PC-9 (cell line): ENCODE results near the gene SLC26A4. TPM values are rescaled to one million over a fixed set of nuclear protein-coding genes. Genes with fewer than 3 reads are reported as not detected.

ENCODE experiments used
- BruUV-seq: library from RNA; stranded (reverse); fragments of 400-500 nt; replicated peaks from 2 replicates; lab custom pipeline; 2021; lab: Mats Ljungman, UMichigan
- CTCF ChIA-PET: fragments of 300-600 bp; sonication (Branson Sonifier 250); formaldehyde crosslinking; loops from one replicate; lab custom pipeline; 2022; ENCODE audit warnings: antibody characterized with exemption; lab: Charles Lee
- POLR2A ChIA-PET: fragments of 300-600 bp; sonication (Branson Sonifier 250); formaldehyde crosslinking; loops from one replicate; lab custom pipeline; 2022; ENCODE audit warnings: antibody characterized with exemption; ENCODE audit not compliant: unreplicated experiment; lab: Charles Lee
- DNase-seq, 2 experiments: peaks; one replicate each; pipeline versions ENCODE4 v3.0.0 to v3.0.0-alpha.2; 2015 to 2022; ENCODE audit warnings: mixed read lengths in 1 of 2
- H2AFZ ChIP-seq: fragments of 200-600 bp; sonication (generic); 2 replicates; pipeline ENCODE4 v1.8.1; 2017; ENCODE audit warnings: antibody characterized with exemption
- H3F3A ChIP-seq: fragments of 200-600 bp; sonication (generic); 2 replicates; pipeline ENCODE4 v1.8.1; 2017; ENCODE audit warnings: antibody characterized with exemption, mild to moderate bottlenecking, low read depth; ENCODE audit not compliant: insufficient read depth
- H3K27ac ChIP-seq: fragments of 200-600 bp; sonication (generic); 2 replicates; pipeline ENCODE4 v1.6.1; 2016; ENCODE audit warnings: mixed run types
- H3K27me3 ChIP-seq: fragments of 200-600 bp; sonication (generic); 2 replicates; pipeline ENCODE4 v1.6.1; 2016; ENCODE audit warnings: low read depth, mixed run types; ENCODE audit not compliant: insufficient read depth
- H3K36me3 ChIP-seq: fragments of 200-600 bp; sonication (generic); 2 replicates; pipeline ENCODE4 v1.6.1; 2016; ENCODE audit warnings: low read depth, mixed run types
- H3K4me1 ChIP-seq: fragments of 200-600 bp; sonication (generic); replicated peaks from 2 replicates; pipeline ENCODE4 v1.6.1; 2016; ENCODE audit warnings: mixed run types; ENCODE audit not compliant: insufficient read depth
- H3K4me2 ChIP-seq: fragments of 200-600 bp; sonication (generic); 2 replicates; pipeline ENCODE4 v1.6.1; 2017; ENCODE audit warnings: mixed run types
- H3K4me3 ChIP-seq: fragments of 200-600 bp; sonication (generic); 2 replicates; pipeline ENCODE4 v1.6.1; 2016; ENCODE audit warnings: mixed run types
- H3K79me2 ChIP-seq: fragments of 200-600 bp; sonication (generic); 2 replicates; pipeline ENCODE4 v1.6.1; 2017; ENCODE audit warnings: low read depth, mixed run types
- H3K9me2 ChIP-seq: fragments of 200-600 bp; sonication (generic); 2 replicates; pipeline ENCODE4 v1.8.1; 2017; ENCODE audit warnings: mild to moderate bottlenecking; ENCODE audit not compliant: insufficient read depth
- H3K9me3 ChIP-seq: fragments of 200-600 bp; sonication (generic); 2 replicates; pipeline ENCODE4 v1.8.1; 2016; ENCODE audit warnings: low read depth; ENCODE audit not compliant: insufficient read depth
- H4K20me1 ChIP-seq: fragments of 200-600 bp; sonication (generic); 2 replicates; pipeline ENCODE4 v1.8.1; 2017; ENCODE audit not compliant: insufficient read depth
- CTCF ChIP-seq: fragments of 200-600 bp; sonication (generic); conservative IDR thresholded peaks from 2 replicates; pipeline ENCODE4 v1.6.1; 2017; ENCODE audit warnings: mixed run types, antibody characterized with exemption, mild to moderate bottlenecking, moderate library complexity
- EZH2 ChIP-seq: fragments of 200-600 bp; sonication (generic); IDR thresholded peaks from 2 replicates; pipeline ENCODE4 v1.8.0; 2017; ENCODE audit warnings: antibody characterized with exemption, low read depth
- intact Hi-C: fragments of 100-400 bp; cut with micrococcal nuclease; formaldehyde crosslinking; loops from one replicate; pipeline ENCODE4 v1.10.0; 2022; ENCODE audit not compliant: unreplicated experiment
- total RNA-seq: library from RNA; stranded (reverse); gene quantifications from 2 replicates; pipeline ENCODE4 v1.2.3, GENCODE V29; 2021

Gene SLC26A4
- total RNA-seq, 1 experiment from 2014 or later = 1.7 TPM

- peaks cover 29% of the 10 kb centered on the region for H3K79me2 ChIP-seq
- H3F3A ChIP-seq = no peaks in the 10 kb centered on the region
- POLR2A ChIA-PET = no interaction called here
Measured at GRCh38 chr7:107751113-107751512, 90.5 kb downstream of the SLC26A4 start.

DNA sequence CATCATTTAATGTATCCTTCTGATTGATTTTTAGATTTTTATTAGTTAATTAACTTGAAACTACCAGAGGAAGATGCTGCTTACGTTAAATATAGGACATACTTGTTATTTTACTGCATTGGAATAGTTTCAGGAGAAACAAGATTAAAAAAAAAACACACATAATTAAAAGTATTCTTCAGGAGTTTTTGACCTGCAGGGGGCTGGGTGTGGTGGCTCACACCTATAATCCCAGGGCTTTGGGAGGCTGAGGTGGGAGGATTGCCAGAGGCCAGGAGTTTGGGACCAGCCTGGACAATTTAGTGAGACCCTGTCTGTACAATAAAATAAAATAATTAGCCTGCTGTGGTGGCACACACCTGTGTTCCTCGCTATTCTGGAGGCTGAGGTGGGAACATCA, 94.0 kb downstream of the SLC26A4 start:
- DNase-seq = no peak
- Histone ChIP-seq H3K4me2 (no peak overlapping the region), H3K4me1 (no peaks in the 10 kb centered on the region), H3K27ac (no peak overlapping the region), H3K79me2 (no peaks in the 10 kb centered on the region), H3K27me3 (no peaks in the 10 kb centered on the region), H3K9me3 (no peaks in the 10 kb centered on the region), H3F3A (peaks cover 5% of the 10 kb centered on the region; the same call in 1 of the 2 replicates), H3K36me3 (peaks cover 37% of the 10 kb centered on the region), H3K4me3 (no peak overlapping the region), H4K20me1 (0 out of 2 replicates have a peak, but pooled peaks cover 9% of the 10 kb centered on the region), H3K9me2 (no peaks in the 10 kb centered on the region), H2AFZ (no peak overlapping the region)
- intact Hi-C loops = no loop called here
- no TSS peak for BruUV-seq
- ChIA-PET CTCF (no interaction called here), POLR2A (no interaction called here)
- TF ChIP-seq EZH2 = no peak
- no peak for TF ChIP-seq CTCF

More at GRCh38 chr7:107751113-107751512, 90.5 kb downstream of the SLC26A4 start:
- peaks cover 3% of the 10 kb centered on the region for H3K4me1 ChIP-seq
- H3K9me3 ChIP-seq = no peaks in the 10 kb centered on the region
- intact Hi-C loops = no loop called here
- TF ChIP-seq EZH2 (no peak), CTCF (no peak)
- no peak overlapping the region for H3K4me2 ChIP-seq
- no peaks in the 10 kb centered on the region for H3K27me3 ChIP-seq
- no TSS peak for BruUV-seq
- no peak overlapping the region for H3K4me3 ChIP-seq
- H3K27ac ChIP-seq = no peak overlapping the region
- no peak overlapping the region for H2AFZ ChIP-seq
- peaks cover 36% of the 10 kb centered on the region for H4K20me1 ChIP-seq
- CTCF ChIA-PET = no interaction called here
- H3K9me2 ChIP-seq = no peaks in the 10 kb centered on the region
- DNase-seq = no peak
- peaks cover 50% of the 10 kb centered on the region for H3K36me3 ChIP-seq

- peaks cover 5% of the 10 kb centered on the region; the same call in 1 of the 2 replicates for H3F3A ChIP-seq
- no peak overlapping the region for H3K4me3 ChIP-seq
- no peak overlapping the region for H3K27ac ChIP-seq
- no peaks in the 10 kb centered on the region for H3K27me3 ChIP-seq
- no peak for TF ChIP-seq CTCF
- TF ChIP-seq EZH2 = no peak
- no peak overlapping the region for H2AFZ ChIP-seq
- ChIA-PET POLR2A (no interaction called here), CTCF (no interaction called here)
- H3K79me2 ChIP-seq = no peaks in the 10 kb centered on the region
- H3K36me3 ChIP-seq = peaks cover 23% of the 10 kb centered on the region
- intact Hi-C loops = no loop called here
- 0 out of 2 replicates have a peak, but pooled peaks cover 6% of the 10 kb centered on the region for H4K20me1 ChIP-seq
- H3K9me2 ChIP-seq = 0 out of 2 replicates have a peak, but pooled peaks cover under 1% of the 10 kb centered on the region
- no peaks in the 10 kb centered on the region for H3K9me3 ChIP-seq
- H3K4me2 ChIP-seq = no peak overlapping the region
- DNase-seq = no peak
- no peaks in the 10 kb centered on the region for H3K4me1 ChIP-seq
- TSS peak; percentile 14 for BruUV-seq
Measured at GRCh38 chr7:107758667-107759066, 98.0 kb downstream of the SLC26A4 start.
